Anterior cingulate cortex (tissue), 58 donors: ENCODE results near the gene ASB4.

Experiments
- DNase-seq, 58 donors: peaks; one replicate each; lab custom pipeline; 2025; lab: John Stamatoyannopoulos, UW

Gene ASB4

GRCh38 chr7:95525503-95525902, 39.8 kb downstream of the ASB4 start:
- no peak for DNase-seq

GRCh38 chr7:95526128-95526738, 40.5 kb downstream of the ASB4 start:
- DNase-seq: peak in 39 of 58 donors; percentile 7 to 85 (median 43)

GRCh38 chr7:95527033-95527775, 41.5 kb downstream of the ASB4 start:
- DNase-seq: peak in 44 of 58 donors; percentile 9 to 81 (median 38)

GRCh38 chr7:95527776-95528250, 42.1 kb downstream of the ASB4 start:
- DNase-seq: peak in 1 of 58 donors; percentile 20

- no peak for DNase-seq
Measured at GRCh38 chr7:95529701-95530100, 44.0 kb downstream of the ASB4 start.

GRCh38 chr7:95530881-95531280, 45.1 kb downstream of the ASB4 start:
- no peak for DNase-seq

- DNase-seq: no peak
Measured at GRCh38 chr7:95531605-95532219, 46.0 kb downstream of the ASB4 start.

GRCh38 chr7:95534796-95535195, 49.1 kb downstream of the ASB4 start:
- DNase-seq: no peak

GRCh38 chr7:95535662-95536061, 49.9 kb downstream of the ASB4 start:
- no peak for DNase-seq

- no peak for DNase-seq
Measured at GRCh38 chr7:95536656-95537311, 51.0 kb downstream of the ASB4 start.

- no peak for DNase-seq
Measured at GRCh38 chr7:95537468-95537867, 51.7 kb downstream of the ASB4 start.

- DNase-seq: no peak
Measured at GRCh38 chr7:95539426-95539825, 53.7 kb downstream of the ASB4 start.

- no peak for DNase-seq
Measured at GRCh38 chr7:95540366-95540765, 54.6 kb downstream of the ASB4 start.

GRCh38 chr7:95543312-95543711, 57.6 kb downstream of the ASB4 start:
- no peak for DNase-seq

GRCh38 chr7:95544171-95544570, 58.4 kb downstream of the ASB4 start:
- no peak for DNase-seq

GRCh38 chr7:95545007-95545615, 59.4 kb downstream of the ASB4 start:
- peak in 33 of 58 donors; percentile 1 to 72 (median 28) for DNase-seq

GRCh38 chr7:95545673-95546072, 59.9 kb downstream of the ASB4 start:
- peak in 2 of 58 donors; percentile 8 to 9 for DNase-seq

- DNase-seq: peak in 1 of 58 donors; percentile 15
Measured at GRCh38 chr7:95546647-95547046, 60.9 kb downstream of the ASB4 start.

GRCh38 chr7:95547361-95548348, 61.9 kb downstream of the ASB4 start:
- no peak for DNase-seq
